ENCODE measurements around the gene FAAP24. TPM values are rescaled to one million over a fixed set of nuclear protein-coding genes. Genes with fewer than 3 reads are reported as not detected.
"Not testable (repeated sequence)": the region's sequence is repeated elsewhere in the genome, so short reads cannot be mapped to it uniquely, and the experiment has no call there.

The FAAP24 gene
- polyA plus RNA-seq, 1 donor (not counting 4 experiments of a cell fraction or from before 2014, with no cell fraction given), result 3.3 TPM

DNA sequence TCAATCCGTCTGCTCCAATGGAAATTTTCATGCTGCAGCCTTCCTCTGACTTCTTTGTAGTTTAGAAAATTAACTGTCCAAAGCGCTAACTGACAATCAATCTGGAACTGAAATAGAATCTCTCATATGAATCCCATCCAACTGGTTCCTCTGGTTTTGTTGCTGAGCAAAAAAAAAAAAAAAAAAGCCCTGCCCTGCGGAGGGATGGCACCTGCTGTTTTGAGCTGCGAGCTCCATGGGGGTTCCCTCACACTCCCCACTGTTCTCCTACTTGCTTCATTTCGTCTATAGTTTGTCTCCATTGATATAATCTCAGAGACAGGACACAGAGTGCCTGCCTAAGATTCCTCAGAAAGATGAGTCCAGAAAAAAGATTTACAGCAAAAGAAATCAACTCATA lies 33.4 kb downstream of the FAAP24 start:
- H3K4me3 ChIP-seq (ENCODE audit: control insufficient read depth in 2 of 3, extremely low read depth in 1 of 3, insufficient read depth in 2 of 3, low read depth in 1 of 3, low read length in 3 of 3), result no peak overlapping the region
- FAIRE-seq (no peak), DNase-seq (ENCODE audit: low read depth, low spot score) (no peak)
- H4K20me1 ChIP-seq (ENCODE audit: control insufficient read depth, extremely low read depth, insufficient read depth, low read length), result no peaks in the 10 kb centered on the region
- TF ChIP-seq CTCF (optimal IDR thresholded peaks at IDR 0.05 in 1 of 3, IDR thresholded peaks at IDR 0.05 in 1 of 3, conservative IDR thresholded peaks at IDR 0.05 in 1 of 3; ENCODE audit: extremely low read depth in 1 of 3, insufficient read depth in 2 of 3, low read length in 3 of 3), result no peak
- TF ChIP-seq EZH2 (IDR thresholded peaks at IDR 0.05; ENCODE audit: low read length), result no peak
- dilution Hi-C loops (cut with MboI; ENCODE audit: extremely low pct_ligation_motif_present, low sequenced_read_pairs), result no loop called here
- no peaks in the 10 kb centered on the region for H3K9me3 ChIP-seq (ENCODE audit: control insufficient read depth, low read depth, low read length)
- no peak overlapping the region for H3K9ac ChIP-seq (ENCODE audit: control insufficient read depth, extremely low read depth, insufficient read depth, low read length)
- no peaks in the 10 kb centered on the region for H3K79me2 ChIP-seq (ENCODE audit: control insufficient read depth, insufficient read depth, low read length)
- H3K4me1 ChIP-seq (ENCODE audit: control insufficient read depth, extremely low read depth, insufficient read depth, low read length), result no peaks in the 10 kb centered on the region
- no peaks in the 10 kb centered on the region for H3K9me1 ChIP-seq (ENCODE audit: control insufficient read depth, extremely low read depth, insufficient read depth, low read length)
- no peaks in the 10 kb centered on the region for H3K27me3 ChIP-seq (ENCODE audit: control insufficient read depth, extremely low read depth, insufficient read depth, low read length)
- no peak overlapping the region for H3K4me2 ChIP-seq (ENCODE audit: control insufficient read depth, extremely low read depth, insufficient read depth, low read depth, low read length)
- no peak overlapping the region for H3K27ac ChIP-seq (ENCODE audit: control insufficient read depth, insufficient read depth, low read length)
- H2AFZ ChIP-seq (ENCODE audit: control insufficient read depth, low read length), result no peak overlapping the region
- H3K36me3 ChIP-seq (ENCODE audit: control insufficient read depth in 2 of 2, extremely low read depth in 1 of 2, insufficient read depth in 2 of 2, low read length in 2 of 2), result peaks cover 0 to 3% of the 10 kb centered on the region in 2 experiments

DNA sequence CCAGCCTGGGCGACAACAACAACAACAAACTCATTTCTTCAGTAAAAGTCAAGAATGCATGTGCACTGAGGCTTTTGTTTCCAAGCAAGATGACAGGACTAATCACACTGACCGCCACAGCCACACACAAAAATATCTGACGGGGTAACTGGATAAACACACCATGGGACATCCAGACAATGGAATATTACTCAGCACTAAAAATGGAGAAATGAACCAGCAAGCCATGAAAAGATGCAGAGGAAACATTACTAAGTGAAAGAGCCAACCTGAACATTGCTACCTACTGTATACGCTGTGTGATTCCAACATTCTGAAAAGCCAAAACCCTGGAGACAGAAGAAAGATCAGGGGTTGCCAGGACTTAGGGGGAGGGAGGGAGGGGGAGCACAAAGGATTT lies 36.7 kb downstream of the FAAP24 start:
- Histone ChIP-seq H2AFZ (ENCODE audit: control insufficient read depth, low read length) (no peak overlapping the region), H3K79me2 (ENCODE audit: control insufficient read depth, insufficient read depth, low read length) (no peaks in the 10 kb centered on the region), H3K9me1 (ENCODE audit: control insufficient read depth, extremely low read depth, insufficient read depth, low read length) (no peaks in the 10 kb centered on the region), H3K9me3 (ENCODE audit: control insufficient read depth, low read depth, low read length) (no peaks in the 10 kb centered on the region), H3K36me3 (ENCODE audit: control insufficient read depth in 2 of 2, extremely low read depth in 1 of 2, insufficient read depth in 2 of 2, low read length in 2 of 2) (no peaks in the 10 kb centered on the region), H3K27me3 (ENCODE audit: control insufficient read depth, extremely low read depth, insufficient read depth, low read length) (no peaks in the 10 kb centered on the region), H3K4me1 (ENCODE audit: control insufficient read depth, extremely low read depth, insufficient read depth, low read length) (no peaks in the 10 kb centered on the region), H3K4me3 (ENCODE audit: control insufficient read depth in 2 of 3, extremely low read depth in 1 of 3, insufficient read depth in 2 of 3, low read depth in 1 of 3, low read length in 3 of 3) (no peak overlapping the region), H3K9ac (ENCODE audit: control insufficient read depth, extremely low read depth, insufficient read depth, low read length) (no peak overlapping the region), H4K20me1 (ENCODE audit: control insufficient read depth, extremely low read depth, insufficient read depth, low read length) (no peaks in the 10 kb centered on the region), H3K4me2 (ENCODE audit: control insufficient read depth, extremely low read depth, insufficient read depth, low read depth, low read length) (no peak overlapping the region), H3K27ac (ENCODE audit: control insufficient read depth, insufficient read depth, low read length) (no peak overlapping the region)
- dilution Hi-C loops (cut with MboI; ENCODE audit: extremely low pct_ligation_motif_present, low sequenced_read_pairs), result no loop called here
- DNase-seq (ENCODE audit: low read depth, low spot score) (no peak), FAIRE-seq (no peak)
- no peak for TF ChIP-seq CTCF (optimal IDR thresholded peaks at IDR 0.05 in 1 of 3, IDR thresholded peaks at IDR 0.05 in 1 of 3, conservative IDR thresholded peaks at IDR 0.05 in 1 of 3; ENCODE audit: extremely low read depth in 1 of 3, insufficient read depth in 2 of 3, low read length in 3 of 3)
- no peak for TF ChIP-seq EZH2 (IDR thresholded peaks at IDR 0.05; ENCODE audit: low read length)

- H3K27ac ChIP-seq (ENCODE audit: control insufficient read depth, insufficient read depth, low read length); H2AFZ ChIP-seq (ENCODE audit: control insufficient read depth, low read length); H3K79me2 ChIP-seq (ENCODE audit: control insufficient read depth, insufficient read depth, low read length); dilution Hi-C loops (cut with MboI; ENCODE audit: extremely low pct_ligation_motif_present, low sequenced_read_pairs); H3K36me3 ChIP-seq (ENCODE audit: control insufficient read depth in 2 of 2, extremely low read depth in 1 of 2, insufficient read depth in 2 of 2, low read length in 2 of 2); H3K9me3 ChIP-seq (ENCODE audit: control insufficient read depth, low read depth, low read length); H3K4me1 ChIP-seq (ENCODE audit: control insufficient read depth, extremely low read depth, insufficient read depth, low read length); H3K9me1 ChIP-seq (ENCODE audit: control insufficient read depth, extremely low read depth, insufficient read depth, low read length); H3K4me3 ChIP-seq (ENCODE audit: control insufficient read depth in 2 of 3, extremely low read depth in 1 of 3, insufficient read depth in 2 of 3, low read depth in 1 of 3, low read length in 3 of 3); H3K4me2 ChIP-seq (ENCODE audit: control insufficient read depth, extremely low read depth, insufficient read depth, low read depth, low read length); FAIRE-seq; H4K20me1 ChIP-seq (ENCODE audit: control insufficient read depth, extremely low read depth, insufficient read depth, low read length); H3K9ac ChIP-seq (ENCODE audit: control insufficient read depth, extremely low read depth, insufficient read depth, low read length); DNase-seq (ENCODE audit: low read depth, low spot score); H3K27me3 ChIP-seq (ENCODE audit: control insufficient read depth, extremely low read depth, insufficient read depth, low read length): not testable (repeated sequence)
Observed at GRCh38 chr19:33010891-33011290, 38.8 kb downstream of the FAAP24 start.
